K562 (cell line): Measurements from ENCODE around the gene CDCP1.

Experiments
- FOXJ3 ChIP-seq: sonication (generic); formaldehyde crosslinking; IDR thresholded peaks from 2 replicates; pipeline ENCODE4 v1.4.0; 2020; ENCODE audit warnings: mild to moderate bottlenecking, missing genetic modification reagents
- FOXP1 ChIP-seq: sonication (generic); formaldehyde crosslinking; IDR thresholded peaks from 2 replicates; pipeline ENCODE4 v1.8.0; 2022; ENCODE audit warnings: mild to moderate bottlenecking, missing genetic modification reagents
- POLR2A ChIP-seq: fragments of 450-650 bp; conservative IDR thresholded peaks from 2 replicates; pipeline ENCODE4 v1.6.1; 2016
- POLR2AphosphoS5 ChIP-seq: IDR thresholded peaks from 2 replicates; pipeline ENCODE4 v1.6.1; 2011; ENCODE audit warnings: mild to moderate bottlenecking, low read depth, low read length, moderate library complexity; ENCODE audit not compliant: control insufficient read depth, insufficient read depth
- SREBF2 ChIP-seq: sonication (generic); formaldehyde crosslinking; IDR thresholded peaks from 2 replicates; pipeline ENCODE4 v1.4.0; 2020; ENCODE audit warnings: mild to moderate bottlenecking, missing genetic modification reagents
- TSC22D4 ChIP-seq: fragments of 450-650 bp; IDR thresholded peaks from 2 replicates; pipeline ENCODE4 v1.6.1; 2016; ENCODE audit warnings: missing genetic modification characterization, missing biosample characterization, control low read depth
- ZNF12 ChIP-seq: sonication (generic); formaldehyde crosslinking; IDR thresholded peaks from 2 replicates; pipeline ENCODE4 v1.4.0; 2020; ENCODE audit warnings: mild to moderate bottlenecking, missing genetic modification reagents
- ZNF124 ChIP-seq: sonication (generic); formaldehyde crosslinking; IDR thresholded peaks from 2 replicates; pipeline ENCODE4 v1.8.1; 2022; ENCODE audit warnings: missing genetic modification reagents
- ZNF551 ChIP-seq: fragments of 250-450 bp; sonication (Bioruptor Pico); IDR thresholded peaks from 2 replicates; pipeline ENCODE4 v1.5.0; 2021; ENCODE audit warnings: mild to moderate bottlenecking, moderate library complexity
- ZSCAN29 ChIP-seq: fragments of 450-650 bp; IDR thresholded peaks from 2 replicates; pipeline ENCODE4 v1.6.1; 2017
- TF ChIP-seq, protein P1 (sequence below): sonication (generic); formaldehyde crosslinking; IDR thresholded peaks from 2 replicates; pipeline ENCODE4 v1.8.1; 2023; ENCODE audit warnings: mild to moderate bottlenecking, missing genetic modification reagents
- TF ChIP-seq, protein P2 (sequence below), 3 experiments: IDR thresholded peaks in 2 of 3; conservative IDR thresholded peaks in 1 of 3; 2 replicates each; pipeline ENCODE4 v1.5.1; 2011 to 2012; ENCODE audit warnings: low read length in 3 of 3, mild to moderate bottlenecking in 3 of 3, control low read depth in 2 of 3, improper control_type of control experiment in 1 of 3, inconsistent platforms in 1 of 3, low read depth in 1 of 3, mixed read lengths in 1 of 3, moderate library complexity in 1 of 3; ENCODE audit not compliant: insufficient read depth in 2 of 3
- TF ChIP-seq, protein P3 (sequence below): sonication (generic); formaldehyde crosslinking; IDR thresholded peaks from 2 replicates; pipeline ENCODE4 v1.8.0; 2022; ENCODE audit warnings: mild to moderate bottlenecking, low read depth, missing genetic modification reagents

DNA sequence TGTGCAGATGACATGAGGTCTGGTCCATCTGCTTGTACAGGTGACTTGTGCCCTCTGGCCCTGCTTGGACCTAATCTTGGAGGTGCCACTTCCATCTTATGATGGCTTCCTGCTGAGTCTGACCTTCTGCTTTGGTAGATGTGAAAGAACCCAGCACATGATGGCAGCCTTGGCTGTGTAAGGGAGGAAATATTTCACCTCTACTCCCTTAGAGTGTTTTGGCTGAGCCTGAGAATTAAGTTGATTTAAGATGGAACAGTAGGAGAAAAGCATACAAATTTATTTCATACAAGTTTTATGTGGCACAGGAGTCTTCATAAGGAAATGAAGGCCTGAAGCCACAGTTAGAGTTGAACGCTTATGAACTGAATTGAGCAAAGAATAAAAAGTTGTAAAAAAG lies 27.6 kb upstream of the CDCP1 start:
- TF ChIP-seq FOXJ3: no peak
- TF ChIP-seq, protein P1, sequence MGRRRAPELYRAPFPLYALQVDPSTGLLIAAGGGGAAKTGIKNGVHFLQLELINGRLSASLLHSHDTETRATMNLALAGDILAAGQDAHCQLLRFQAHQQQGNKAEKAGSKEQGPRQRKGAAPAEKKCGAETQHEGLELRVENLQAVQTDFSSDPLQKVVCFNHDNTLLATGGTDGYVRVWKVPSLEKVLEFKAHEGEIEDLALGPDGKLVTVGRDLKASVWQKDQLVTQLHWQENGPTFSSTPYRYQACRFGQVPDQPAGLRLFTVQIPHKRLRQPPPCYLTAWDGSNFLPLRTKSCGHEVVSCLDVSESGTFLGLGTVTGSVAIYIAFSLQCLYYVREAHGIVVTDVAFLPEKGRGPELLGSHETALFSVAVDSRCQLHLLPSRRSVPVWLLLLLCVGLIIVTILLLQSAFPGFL (CRISPR knock-in tag): no peak
- no peak for TF ChIP-seq SREBF2
- no peak for TF ChIP-seq TSC22D4 (tag)
- TF ChIP-seq FOXP1: no peak
- TF ChIP-seq ZSCAN29: no peak
- TF ChIP-seq ZNF124 (CRISPR knock-in tag): no peak
- TF ChIP-seq POLR2A: no peak
- TF ChIP-seq, protein P2, sequence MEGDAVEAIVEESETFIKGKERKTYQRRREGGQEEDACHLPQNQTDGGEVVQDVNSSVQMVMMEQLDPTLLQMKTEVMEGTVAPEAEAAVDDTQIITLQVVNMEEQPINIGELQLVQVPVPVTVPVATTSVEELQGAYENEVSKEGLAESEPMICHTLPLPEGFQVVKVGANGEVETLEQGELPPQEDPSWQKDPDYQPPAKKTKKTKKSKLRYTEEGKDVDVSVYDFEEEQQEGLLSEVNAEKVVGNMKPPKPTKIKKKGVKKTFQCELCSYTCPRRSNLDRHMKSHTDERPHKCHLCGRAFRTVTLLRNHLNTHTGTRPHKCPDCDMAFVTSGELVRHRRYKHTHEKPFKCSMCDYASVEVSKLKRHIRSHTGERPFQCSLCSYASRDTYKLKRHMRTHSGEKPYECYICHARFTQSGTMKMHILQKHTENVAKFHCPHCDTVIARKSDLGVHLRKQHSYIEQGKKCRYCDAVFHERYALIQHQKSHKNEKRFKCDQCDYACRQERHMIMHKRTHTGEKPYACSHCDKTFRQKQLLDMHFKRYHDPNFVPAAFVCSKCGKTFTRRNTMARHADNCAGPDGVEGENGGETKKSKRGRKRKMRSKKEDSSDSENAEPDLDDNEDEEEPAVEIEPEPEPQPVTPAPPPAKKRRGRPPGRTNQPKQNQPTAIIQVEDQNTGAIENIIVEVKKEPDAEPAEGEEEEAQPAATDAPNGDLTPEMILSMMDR (IDR thresholded peaks at IDR 0.05 in 2 of 3, conservative IDR thresholded peaks at IDR 0.05 in 1 of 3; ENCODE audit: insufficient read depth in 2 of 3, low read depth in 1 of 3, low read length in 3 of 3): no peak
- no peak for TF ChIP-seq ZNF12 (CRISPR knock-in tag)
- TF ChIP-seq, protein P3, sequence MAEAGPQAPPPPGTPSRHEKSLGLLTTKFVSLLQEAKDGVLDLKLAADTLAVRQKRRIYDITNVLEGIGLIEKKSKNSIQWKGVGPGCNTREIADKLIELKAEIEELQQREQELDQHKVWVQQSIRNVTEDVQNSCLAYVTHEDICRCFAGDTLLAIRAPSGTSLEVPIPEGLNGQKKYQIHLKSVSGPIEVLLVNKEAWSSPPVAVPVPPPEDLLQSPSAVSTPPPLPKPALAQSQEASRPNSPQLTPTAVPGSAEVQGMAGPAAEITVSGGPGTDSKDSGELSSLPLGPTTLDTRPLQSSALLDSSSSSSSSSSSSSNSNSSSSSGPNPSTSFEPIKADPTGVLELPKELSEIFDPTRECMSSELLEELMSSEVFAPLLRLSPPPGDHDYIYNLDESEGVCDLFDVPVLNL (CRISPR knock-in tag): no peak
- no peak for TF ChIP-seq ZNF551 (CRISPR knock-in tag)
- no peak for TF ChIP-seq POLR2AphosphoS5
